SK-N-SH treated with all-trans-retinoic acid at 6 μM for 48 hours (cell line): ENCODE data around the gene IQCN.

Experiments used
- ATAC-seq: fragments of 200-7000 bp; cut with Tn5 transposase; 3 replicates; pipeline ENCODE4 v1.9.1; 2020; ENCODE audit warnings: mild to moderate bottlenecking, moderate library complexity
- CSDC2 ChIP-seq: fragments of 250-450 bp; sonication (Bioruptor Pico); IDR thresholded peaks from 2 replicates; pipeline ENCODE4 v1.5.0; 2020; ENCODE audit warnings: mild to moderate bottlenecking, moderate library complexity
- GLIS3 ChIP-seq: fragments of 250-450 bp; sonication (Bioruptor Pico); IDR thresholded peaks from 2 replicates; pipeline ENCODE4 v1.5.0; 2020; ENCODE audit warnings: mild to moderate bottlenecking, moderate library complexity
- ISL1 ChIP-seq: fragments of 250-450 bp; sonication (Bioruptor Pico); IDR thresholded peaks from 2 replicates; pipeline ENCODE4 v2.1.2; 2022; ENCODE audit warnings: mild to moderate bottlenecking, moderate library complexity
- SNAI2 ChIP-seq: fragments of 250-450 bp; sonication (Bioruptor Pico); IDR thresholded peaks from 2 replicates; pipeline ENCODE4 v1.5.0; 2020; ENCODE audit warnings: mild to moderate bottlenecking, moderate library complexity
- TCF4 ChIP-seq: fragments of 250-450 bp; sonication (Bioruptor Pico); IDR thresholded peaks from 2 replicates; pipeline ENCODE4 v1.8.0; 2021; ENCODE audit warnings: mild to moderate bottlenecking, moderate library complexity, borderline replicate concordance
- TOX ChIP-seq: fragments of 250-450 bp; sonication (Bioruptor Pico); IDR thresholded peaks from 2 replicates; pipeline ENCODE4 v1.8.0; 2021; ENCODE audit warnings: mild to moderate bottlenecking, moderate library complexity, borderline replicate concordance
- ZC3H10 ChIP-seq: fragments of 250-450 bp; sonication (Bioruptor Pico); IDR thresholded peaks from 2 replicates; pipeline ENCODE4 v1.5.1; 2021; ENCODE audit warnings: mild to moderate bottlenecking, moderate library complexity
- ZFP3 ChIP-seq: fragments of 250-450 bp; sonication (Bioruptor Pico); IDR thresholded peaks from 2 replicates; pipeline ENCODE4 v1.5.0; 2020; ENCODE audit warnings: mild to moderate bottlenecking, moderate library complexity
- ZNF8 ChIP-seq: fragments of 450-650 bp; formaldehyde crosslinking; IDR thresholded peaks from 2 replicates; pipeline ENCODE4 v1.5.0; 2020; ENCODE audit warnings: mild to moderate bottlenecking, moderate library complexity
- TF ChIP-seq, protein P1 (sequence below): fragments of 250-450 bp; sonication (Bioruptor Pico); IDR thresholded peaks from 2 replicates; pipeline ENCODE4 v1.5.1; 2020; ENCODE audit warnings: low read depth, mild to moderate bottlenecking, moderate library complexity
- TF ChIP-seq, protein P2 (sequence below): fragments of 250-450 bp; sonication (Bioruptor Pico); IDR thresholded peaks from 2 replicates; pipeline ENCODE4 v1.5.0; 2020; ENCODE audit warnings: mild to moderate bottlenecking, moderate library complexity
- TF ChIP-seq, protein P3 (sequence below): fragments of 250-450 bp; sonication (Bioruptor Pico); IDR thresholded peaks from 2 replicates; pipeline ENCODE4 v1.8.0; 2020; ENCODE audit warnings: mild to moderate bottlenecking, moderate library complexity, borderline replicate concordance

Gene IQCN

DNA sequence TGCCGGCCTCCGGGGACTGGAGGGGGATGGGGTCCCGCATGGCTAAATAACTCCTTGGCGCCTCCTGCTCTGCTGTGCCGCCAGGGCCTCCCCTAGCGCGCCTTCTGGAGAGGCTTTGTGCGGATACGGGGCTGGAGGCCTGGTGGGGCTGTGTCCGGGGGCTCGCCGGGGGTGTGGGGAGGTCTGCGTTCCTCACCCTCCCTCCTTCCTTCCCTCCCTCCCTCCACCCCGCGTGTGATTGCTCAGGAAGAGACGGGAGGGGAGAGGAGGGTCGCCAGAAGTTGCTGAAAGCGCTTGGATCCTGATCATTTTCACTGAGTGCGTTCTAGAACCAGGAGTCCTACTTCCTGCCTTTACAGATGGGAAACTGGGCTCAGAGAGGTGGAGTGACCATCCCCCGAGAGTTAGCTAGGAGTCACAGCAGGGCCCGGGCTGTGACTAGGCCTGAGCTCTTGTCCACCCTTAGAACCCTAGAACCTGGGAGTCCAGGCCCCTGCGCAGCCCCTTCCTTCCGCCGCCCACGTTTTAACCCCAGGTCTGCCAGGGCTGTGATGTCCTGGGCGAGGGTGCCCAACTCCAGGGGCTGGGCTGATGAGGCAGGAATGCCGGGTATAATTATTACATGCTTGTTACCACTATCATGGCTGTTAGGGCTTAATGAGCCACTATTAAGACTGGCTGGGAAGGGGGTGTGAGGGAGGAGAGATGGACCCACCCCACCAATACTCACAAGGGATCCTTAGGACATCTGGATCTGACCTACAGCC lies 8.0 kb upstream of the IQCN start (continued):
- TF ChIP-seq, protein P1, sequence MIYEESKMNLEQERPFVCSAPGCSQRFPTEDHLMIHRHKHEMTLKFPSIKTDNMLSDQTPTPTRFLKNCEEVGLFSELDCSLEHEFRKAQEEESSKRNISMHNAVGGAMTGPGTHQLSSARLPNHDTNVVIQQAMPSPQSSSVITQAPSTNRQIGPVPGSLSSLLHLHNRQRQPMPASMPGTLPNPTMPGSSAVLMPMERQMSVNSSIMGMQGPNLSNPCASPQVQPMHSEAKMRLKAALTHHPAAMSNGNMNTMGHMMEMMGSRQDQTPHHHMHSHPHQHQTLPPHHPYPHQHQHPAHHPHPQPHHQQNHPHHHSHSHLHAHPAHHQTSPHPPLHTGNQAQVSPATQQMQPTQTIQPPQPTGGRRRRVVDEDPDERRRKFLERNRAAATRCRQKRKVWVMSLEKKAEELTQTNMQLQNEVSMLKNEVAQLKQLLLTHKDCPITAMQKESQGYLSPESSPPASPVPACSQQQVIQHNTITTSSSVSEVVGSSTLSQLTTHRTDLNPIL (CRISPR knock-in tag), result peak; percentile 60; the same call in 1 of the 2 replicates
- 0 out of 2 replicates have a peak, but pooled peaks have one; percentile 67 for TF ChIP-seq GLIS3 (CRISPR knock-in tag)
- TF ChIP-seq ISL1 (CRISPR knock-in tag), result no peak
- TF ChIP-seq TCF4 (CRISPR knock-in tag), result no peak
- TF ChIP-seq ZFP3, result 0 out of 2 replicates have a peak, but pooled peaks have one; percentile 19
- no peak for TF ChIP-seq SNAI2 (CRISPR knock-in tag)
- TF ChIP-seq TOX (CRISPR knock-in tag), result 0 out of 2 replicates have a peak, but pooled peaks have one; percentile 16
- TF ChIP-seq, all 23 proteins: peak for 8

DNA sequence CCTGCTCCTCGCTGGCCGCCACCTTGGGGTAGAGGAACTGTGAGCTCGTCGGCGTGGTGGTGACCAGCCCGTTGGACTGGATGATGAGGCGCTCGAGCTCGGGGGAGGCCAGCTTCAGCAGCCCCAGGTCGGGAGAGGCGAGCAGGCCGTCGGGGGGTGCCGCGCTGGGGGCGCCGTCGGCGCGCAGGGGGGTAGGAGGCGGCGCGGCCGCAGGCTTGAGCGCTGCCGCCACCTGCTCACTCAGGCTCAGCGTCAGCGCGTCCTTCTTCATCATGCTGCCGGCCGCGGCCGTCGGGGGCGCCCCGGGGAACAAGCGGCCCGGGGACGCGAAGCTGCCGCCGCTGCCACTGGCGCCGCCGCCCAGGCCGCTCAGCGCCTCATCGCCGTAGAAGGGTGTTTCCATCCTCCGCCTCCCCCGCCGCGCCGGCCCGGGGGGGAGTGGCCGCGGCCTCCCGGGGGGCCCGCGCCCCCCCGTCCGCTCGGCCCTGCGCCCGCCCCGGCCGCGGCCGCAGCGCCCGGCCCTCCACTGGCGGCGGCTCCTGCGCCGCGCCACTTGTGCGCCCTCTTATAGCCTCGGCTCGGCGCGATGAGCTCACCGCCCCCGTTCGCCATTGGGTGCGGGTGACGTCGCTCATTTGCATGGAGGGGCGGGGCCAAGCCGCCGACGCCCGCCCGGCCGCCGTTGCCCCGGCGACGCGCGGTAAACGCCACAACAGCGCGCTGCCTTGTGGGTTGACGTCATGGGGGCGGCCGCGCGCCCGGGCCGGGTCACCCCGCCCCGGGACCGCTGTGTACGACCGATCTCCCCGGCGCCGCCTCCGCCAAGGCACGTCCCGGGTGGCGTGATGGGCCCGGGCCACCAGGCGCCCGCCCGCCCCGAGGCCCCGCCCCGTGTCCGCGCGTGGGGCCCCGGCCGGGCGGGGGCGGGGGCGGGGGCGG lies 7.1 kb upstream of the IQCN start, which contains the start of gene JUND:
TSS of gene JUND (minus strand) at position 541 of the 939 bp plus-strand sequence. CDS start at position 403, 138 bp downstream.
- peak; percentile 56 for ATAC-seq
- TF ChIP-seq TCF4 (CRISPR knock-in tag) (no peak), ZC3H10 (CRISPR knock-in tag) (peak; percentile 16; the same call in 1 of the 2 replicates)
- TF ChIP-seq, protein P2, sequence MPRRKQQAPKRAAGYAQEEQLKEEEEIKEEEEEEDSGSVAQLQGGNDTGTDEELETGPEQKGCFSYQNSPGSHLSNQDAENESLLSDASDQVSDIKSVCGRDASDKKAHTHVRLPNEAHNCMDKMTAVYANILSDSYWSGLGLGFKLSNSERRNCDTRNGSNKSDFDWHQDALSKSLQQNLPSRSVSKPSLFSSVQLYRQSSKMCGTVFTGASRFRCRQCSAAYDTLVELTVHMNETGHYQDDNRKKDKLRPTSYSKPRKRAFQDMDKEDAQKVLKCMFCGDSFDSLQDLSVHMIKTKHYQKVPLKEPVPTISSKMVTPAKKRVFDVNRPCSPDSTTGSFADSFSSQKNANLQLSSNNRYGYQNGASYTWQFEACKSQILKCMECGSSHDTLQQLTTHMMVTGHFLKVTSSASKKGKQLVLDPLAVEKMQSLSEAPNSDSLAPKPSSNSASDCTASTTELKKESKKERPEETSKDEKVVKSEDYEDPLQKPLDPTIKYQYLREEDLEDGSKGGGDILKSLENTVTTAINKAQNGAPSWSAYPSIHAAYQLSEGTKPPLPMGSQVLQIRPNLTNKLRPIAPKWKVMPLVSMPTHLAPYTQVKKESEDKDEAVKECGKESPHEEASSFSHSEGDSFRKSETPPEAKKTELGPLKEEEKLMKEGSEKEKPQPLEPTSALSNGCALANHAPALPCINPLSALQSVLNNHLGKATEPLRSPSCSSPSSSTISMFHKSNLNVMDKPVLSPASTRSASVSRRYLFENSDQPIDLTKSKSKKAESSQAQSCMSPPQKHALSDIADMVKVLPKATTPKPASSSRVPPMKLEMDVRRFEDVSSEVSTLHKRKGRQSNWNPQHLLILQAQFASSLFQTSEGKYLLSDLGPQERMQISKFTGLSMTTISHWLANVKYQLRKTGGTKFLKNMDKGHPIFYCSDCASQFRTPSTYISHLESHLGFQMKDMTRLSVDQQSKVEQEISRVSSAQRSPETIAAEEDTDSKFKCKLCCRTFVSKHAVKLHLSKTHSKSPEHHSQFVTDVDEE (CRISPR knock-in tag), result peak; percentile 43; the same call in 1 of the 2 replicates

DNA sequence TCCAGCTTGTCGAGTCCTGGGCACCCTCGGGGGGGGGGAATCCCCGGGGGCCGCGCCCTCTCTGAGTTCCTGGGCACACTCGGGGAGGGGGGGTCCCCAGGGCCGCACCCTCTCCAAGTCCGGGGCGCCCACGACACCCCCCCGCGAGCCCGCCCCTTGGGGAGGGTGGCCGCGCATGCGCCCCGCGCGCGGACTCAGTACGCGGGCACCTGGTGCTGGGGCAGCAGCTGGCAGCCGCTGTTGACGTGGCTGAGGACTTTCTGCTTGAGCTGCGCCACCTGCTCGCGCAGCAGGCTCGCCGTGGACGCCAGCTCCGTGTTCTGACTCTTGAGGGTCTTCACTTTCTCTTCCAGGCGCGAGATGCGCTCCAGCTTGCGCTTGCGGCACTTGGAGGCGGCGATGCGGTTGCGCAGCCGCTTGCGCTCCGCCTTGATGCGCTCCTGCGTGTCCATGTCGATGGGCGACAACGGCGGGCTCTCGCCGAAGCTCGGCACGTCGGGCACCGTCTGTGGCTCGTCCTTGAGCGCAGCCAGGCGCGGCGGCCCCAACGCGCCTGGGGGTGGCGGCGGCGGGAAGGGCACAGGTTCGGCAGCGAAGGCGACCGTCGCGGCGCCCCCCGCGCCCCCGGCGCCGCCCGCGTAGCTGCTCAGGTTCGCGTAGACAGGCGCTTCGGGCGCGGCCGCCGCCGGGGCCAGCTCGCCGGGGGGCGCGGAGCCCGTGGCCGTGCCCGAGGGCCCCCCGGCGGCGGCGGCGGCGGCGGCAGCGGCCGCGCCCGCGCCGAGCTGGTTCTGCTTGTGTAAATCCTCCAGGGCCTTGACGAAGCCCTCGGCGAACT lies 6.2 kb upstream of the IQCN start:
- TF ChIP-seq, protein P3, sequence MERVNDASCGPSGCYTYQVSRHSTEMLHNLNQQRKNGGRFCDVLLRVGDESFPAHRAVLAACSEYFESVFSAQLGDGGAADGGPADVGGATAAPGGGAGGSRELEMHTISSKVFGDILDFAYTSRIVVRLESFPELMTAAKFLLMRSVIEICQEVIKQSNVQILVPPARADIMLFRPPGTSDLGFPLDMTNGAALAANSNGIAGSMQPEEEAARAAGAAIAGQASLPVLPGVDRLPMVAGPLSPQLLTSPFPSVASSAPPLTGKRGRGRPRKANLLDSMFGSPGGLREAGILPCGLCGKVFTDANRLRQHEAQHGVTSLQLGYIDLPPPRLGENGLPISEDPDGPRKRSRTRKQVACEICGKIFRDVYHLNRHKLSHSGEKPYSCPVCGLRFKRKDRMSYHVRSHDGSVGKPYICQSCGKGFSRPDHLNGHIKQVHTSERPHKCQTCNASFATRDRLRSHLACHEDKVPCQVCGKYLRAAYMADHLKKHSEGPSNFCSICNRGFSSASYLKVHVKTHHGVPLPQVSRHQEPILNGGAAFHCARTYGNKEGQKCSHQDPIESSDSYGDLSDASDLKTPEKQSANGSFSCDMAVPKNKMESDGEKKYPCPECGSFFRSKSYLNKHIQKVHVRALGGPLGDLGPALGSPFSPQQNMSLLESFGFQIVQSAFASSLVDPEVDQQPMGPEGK (CRISPR knock-in tag), result peak; percentile 60; the same call in 1 of the 2 replicates
- TF ChIP-seq, protein P2 (CRISPR knock-in tag), result no peak
- ATAC-seq, result peak; percentile 11

DNA sequence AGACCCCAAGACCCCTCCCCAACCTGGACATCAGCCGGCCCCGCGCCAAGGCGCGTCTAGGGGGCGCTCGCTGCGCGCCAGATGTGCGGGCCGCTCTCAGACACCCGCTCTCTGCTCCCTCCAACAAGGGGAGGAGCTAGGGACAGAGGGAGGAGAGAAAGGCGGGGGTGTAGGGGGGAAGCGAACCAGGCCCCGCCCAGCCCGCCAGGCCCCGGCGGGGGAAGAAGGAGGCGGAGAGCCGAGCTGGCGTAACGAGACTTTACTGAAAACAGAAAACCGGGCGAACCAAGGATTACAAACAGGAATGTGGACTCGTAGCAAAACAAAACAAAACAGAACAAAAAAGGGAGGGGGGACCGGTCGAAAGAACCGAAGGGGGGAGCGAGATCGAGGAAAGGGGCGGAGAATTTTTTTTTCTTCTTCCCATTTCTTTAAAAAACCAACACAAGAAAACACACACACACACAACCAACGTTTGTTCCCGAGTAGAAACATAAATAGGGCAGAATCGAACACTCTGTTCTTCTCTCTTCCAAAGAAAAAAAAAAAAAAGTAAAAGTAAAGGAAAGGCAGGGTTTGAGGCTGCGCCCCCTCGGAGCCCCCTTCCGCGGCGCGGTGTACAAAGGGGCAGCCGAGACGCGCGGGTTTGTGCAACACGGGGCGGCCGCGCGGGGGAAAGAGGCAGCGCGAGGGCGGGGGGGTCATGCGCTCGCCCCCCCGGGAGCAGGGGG lies 5.4 kb upstream of the IQCN start:
- TF ChIP-seq TCF4 (CRISPR knock-in tag), result peak; percentile 63; the same call in 1 of the 2 replicates
- TF ChIP-seq ZNF8 (CRISPR knock-in tag), result 0 out of 2 replicates have a peak, but pooled peaks have one; percentile 32
- 0 out of 2 replicates have a peak, but pooled peaks have one; percentile 23 for TF ChIP-seq CSDC2
- TF ChIP-seq ZC3H10 (CRISPR knock-in tag), result no peak
- ATAC-seq, result peak; percentile 61
